Muscle layer of colon (tissue), 2 donors: ENCODE data around the gene GOLM1.
"Not testable (repeated sequence)": the region's sequence is repeated elsewhere in the genome, so short reads cannot be mapped to it uniquely, and the experiment has no call there.

Experiments
- H3K27ac ChIP-seq: one replicate; pipeline ENCODE4 v1.7.0; 2013; ENCODE audit warnings: low read depth, mild to moderate bottlenecking, low read length, moderate library complexity
- H3K27me3 ChIP-seq, 2 donors: one replicate each; pipeline ENCODE4 v1.7.0; 2013; ENCODE audit warnings: low read length in 2 of 2, mild to moderate bottlenecking in 2 of 2; ENCODE audit not compliant: insufficient read depth in 2 of 2, control insufficient read depth in 1 of 2
- H3K36me3 ChIP-seq: one replicate; pipeline ENCODE4 v1.7.0; 2013; ENCODE audit warnings: mild to moderate bottlenecking, low read length; ENCODE audit not compliant: insufficient read depth
- H3K4me1 ChIP-seq: one replicate; pipeline ENCODE4 v1.7.0; 2013; ENCODE audit warnings: mild to moderate bottlenecking, low read length; ENCODE audit not compliant: insufficient read depth
- H3K4me3 ChIP-seq, 2 donors: one replicate each; pipeline ENCODE4 v1.7.0; 2013; ENCODE audit warnings: low read length in 2 of 2, low read depth in 1 of 2, mild to moderate bottlenecking in 1 of 2, moderate library complexity in 1 of 2
- H3K9ac ChIP-seq: one replicate; pipeline ENCODE4 v1.7.0; 2013; ENCODE audit warnings: low read length
- H3K9me3 ChIP-seq: one replicate; pipeline ENCODE4 v1.7.0; 2013; ENCODE audit warnings: mild to moderate bottlenecking, low read length
- donor health status: abdominal sarcoma.
- donor health status: Adenocarcinoma of cecum.

GOLM1 gene, protein sequence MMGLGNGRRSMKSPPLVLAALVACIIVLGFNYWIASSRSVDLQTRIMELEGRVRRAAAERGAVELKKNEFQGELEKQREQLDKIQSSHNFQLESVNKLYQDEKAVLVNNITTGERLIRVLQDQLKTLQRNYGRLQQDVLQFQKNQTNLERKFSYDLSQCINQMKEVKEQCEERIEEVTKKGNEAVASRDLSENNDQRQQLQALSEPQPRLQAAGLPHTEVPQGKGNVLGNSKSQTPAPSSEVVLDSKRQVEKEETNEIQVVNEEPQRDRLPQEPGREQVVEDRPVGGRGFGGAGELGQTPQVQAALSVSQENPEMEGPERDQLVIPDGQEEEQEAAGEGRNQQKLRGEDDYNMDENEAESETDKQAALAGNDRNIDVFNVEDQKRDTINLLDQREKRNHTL

DNA sequence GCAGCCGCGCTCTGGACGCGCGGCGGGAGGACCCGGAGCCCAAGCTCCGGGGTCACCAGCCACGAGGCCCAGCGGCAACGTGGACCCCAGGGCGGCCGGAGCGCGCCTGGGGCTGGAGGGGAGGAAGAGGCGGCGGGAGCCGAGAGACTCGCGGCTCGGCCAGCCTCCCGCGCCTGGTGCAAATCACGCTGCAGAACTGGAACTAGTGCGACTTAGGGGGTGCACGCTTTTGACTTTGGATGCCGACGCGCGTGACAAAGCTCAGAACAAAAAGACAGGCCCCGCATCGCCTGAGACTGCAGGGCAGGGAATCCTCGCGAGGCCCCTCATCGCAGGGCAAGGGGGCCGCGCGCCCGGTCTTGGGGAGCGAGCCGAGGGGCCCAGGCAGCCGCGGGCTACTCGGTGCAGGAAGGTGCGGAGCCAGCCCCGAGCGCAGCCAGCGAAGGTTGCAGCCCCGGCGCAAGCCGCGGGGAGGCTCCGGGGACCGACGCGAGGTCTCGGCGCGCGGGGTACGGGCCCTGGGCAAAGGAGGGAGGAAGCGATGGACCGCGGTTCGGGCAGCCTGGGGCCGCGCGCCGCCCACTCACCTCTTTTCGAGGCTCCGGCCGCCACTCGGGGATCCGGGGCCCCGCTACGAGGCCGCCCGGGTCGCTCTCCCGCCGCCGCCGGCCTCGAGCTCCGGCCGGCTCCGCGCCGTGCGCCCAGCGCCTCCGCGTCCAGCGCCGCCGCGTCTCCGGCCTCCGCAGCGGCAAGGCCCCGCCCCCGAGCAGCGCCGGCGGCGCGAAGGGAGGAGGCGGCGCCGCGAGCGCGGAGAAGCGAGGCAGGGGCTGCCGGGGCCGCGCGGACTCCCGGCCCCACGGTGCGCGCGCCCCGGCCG is at the start of gene GOLM1:
Gene GOLM1, minus strand, starts transcription at position 735 of the 877 bp plus-strand sequence. CDS start 20,238 bp downstream, outside the sequence.
- no peaks in the 10 kb centered on the region for H3K36me3 ChIP-seq
- H3K27ac ChIP-seq: peak within 1 kb of the TSS; percentile 65
- peaks cover 11% of the 10 kb centered on the region for H3K4me1 ChIP-seq
- no peaks in the 10 kb centered on the region for H3K9me3 ChIP-seq
- no peak within 1 kb of the TSS for H3K9ac ChIP-seq
- peak within 1 kb of the TSS; percentile 65 to 68 for H3K4me3 ChIP-seq
- H3K27me3 ChIP-seq: no peaks in the 10 kb centered on the region

DNA sequence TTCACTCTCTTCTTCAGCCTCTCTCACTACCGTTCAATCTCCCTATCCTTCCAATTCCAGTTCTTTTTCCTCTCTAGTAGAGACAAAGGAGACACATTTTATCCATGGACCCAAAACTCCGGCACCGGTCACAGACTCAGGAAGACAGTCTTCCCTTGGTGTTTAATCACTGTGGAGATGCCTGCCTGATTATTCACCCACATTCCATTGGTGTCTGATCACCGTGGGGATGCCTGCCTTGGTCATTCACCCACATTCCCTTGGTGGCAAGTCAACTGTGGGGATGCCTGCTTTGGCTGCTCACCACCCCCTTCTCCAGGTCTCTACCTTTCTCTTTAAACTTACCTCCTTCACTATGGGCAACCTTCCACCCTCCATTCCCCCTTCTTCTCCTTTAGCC is 47.3 kb upstream of the GOLM1 start:
- not testable (repeated sequence) for H3K9ac ChIP-seq, H3K9me3 ChIP-seq, H3K27ac ChIP-seq, H3K36me3 ChIP-seq, H3K27me3 ChIP-seq, H3K4me1 ChIP-seq, H3K4me3 ChIP-seq

DNA sequence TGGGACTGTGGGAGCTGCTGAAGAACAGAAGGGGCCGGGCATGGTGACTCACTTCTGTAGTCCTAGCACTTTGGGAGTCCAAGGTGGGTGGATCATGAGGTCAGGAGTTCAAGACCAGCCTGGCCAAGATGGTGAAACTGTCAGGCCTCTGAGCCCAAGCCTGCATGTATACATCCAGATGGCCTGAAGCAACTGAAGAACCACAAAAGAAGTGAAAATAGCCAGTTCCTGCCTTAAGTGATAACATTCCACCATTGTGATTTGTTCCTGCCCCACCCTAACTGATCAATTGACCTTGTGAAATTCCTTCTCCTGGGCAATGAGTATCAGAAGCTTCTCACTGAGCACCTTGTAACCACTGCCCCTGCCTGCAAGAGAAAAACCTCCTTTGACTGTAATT is 46.6 kb upstream of the GOLM1 start:
- H3K36me3 ChIP-seq, H3K4me3 ChIP-seq, H3K27me3 ChIP-seq, H3K9me3 ChIP-seq, H3K27ac ChIP-seq, H3K9ac ChIP-seq, H3K4me1 ChIP-seq: not testable (repeated sequence)

DNA sequence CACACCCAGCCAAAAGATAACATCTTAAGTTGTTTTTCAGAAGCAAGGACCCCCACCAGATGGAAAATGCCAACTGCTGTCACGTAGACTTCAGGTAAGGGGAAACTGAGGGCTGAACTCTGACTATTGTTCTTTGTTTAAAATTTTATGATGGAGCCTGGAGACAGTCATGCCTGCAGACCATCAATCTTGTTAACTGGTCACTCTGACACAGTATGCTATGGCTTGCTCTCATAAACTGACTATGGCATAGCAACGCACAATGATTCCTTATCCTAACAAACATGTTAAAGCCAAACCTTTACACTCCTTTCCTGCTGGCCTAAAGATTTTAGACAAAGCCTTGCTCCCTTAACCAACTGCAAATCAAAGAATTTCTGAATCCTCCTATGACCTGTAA is 43.6 kb upstream of the GOLM1 start:
- H3K9ac ChIP-seq: no peak overlapping the region
- no peaks in the 10 kb centered on the region for H3K27me3 ChIP-seq
- H3K4me1 ChIP-seq: no peaks in the 10 kb centered on the region
- H3K4me3 ChIP-seq: no peak overlapping the region
- no peaks in the 10 kb centered on the region for H3K9me3 ChIP-seq
- no peak overlapping the region for H3K27ac ChIP-seq
- no peaks in the 10 kb centered on the region for H3K36me3 ChIP-seq

DNA sequence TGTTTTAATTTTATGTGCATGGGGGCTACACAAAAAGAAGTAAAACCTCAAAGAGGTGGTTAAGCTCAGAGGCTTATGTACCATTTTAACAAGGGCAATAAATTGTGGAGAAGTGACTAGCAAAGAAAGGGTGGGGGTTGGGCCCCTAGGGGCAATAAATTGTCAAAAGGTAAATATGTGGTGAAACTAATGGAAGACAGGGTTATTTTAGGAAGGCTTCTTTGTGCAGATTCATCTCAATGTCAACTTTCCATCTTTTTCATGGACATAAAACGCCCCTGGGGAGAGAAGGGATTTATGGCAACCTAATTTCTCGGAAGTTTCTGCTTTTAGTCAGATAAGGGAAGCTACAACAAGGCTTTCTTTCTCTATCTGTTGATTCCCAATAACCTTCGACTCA is 42.5 kb upstream of the GOLM1 start:
- no peaks in the 10 kb centered on the region for H3K4me1 ChIP-seq

DNA sequence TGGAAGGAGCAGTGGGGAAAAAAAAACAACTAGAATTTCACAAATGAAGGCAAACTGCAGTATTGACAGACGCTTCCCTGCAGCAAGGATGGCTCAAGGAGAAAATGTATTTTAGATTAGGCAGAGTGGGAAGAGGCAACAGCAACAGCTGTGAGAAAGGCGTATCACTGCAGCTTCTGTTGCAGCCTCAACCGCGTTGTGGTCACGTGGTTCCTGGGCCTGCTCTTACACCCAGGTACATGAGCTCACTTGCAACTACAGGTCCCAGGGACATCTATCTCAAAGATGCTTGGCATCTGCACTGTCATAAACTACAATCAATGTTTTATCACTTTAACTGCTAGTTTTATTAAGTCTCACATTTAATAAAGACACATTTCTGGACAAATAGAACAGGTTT is 36.0 kb upstream of the GOLM1 start:
- H3K4me1 ChIP-seq: no peaks in the 10 kb centered on the region
- no peak overlapping the region for H3K9ac ChIP-seq
- no peaks in the 10 kb centered on the region for H3K36me3 ChIP-seq
- H3K9me3 ChIP-seq: no peaks in the 10 kb centered on the region
- no peaks in the 10 kb centered on the region for H3K27me3 ChIP-seq
- no peak overlapping the region for H3K27ac ChIP-seq
- no peak overlapping the region for H3K4me3 ChIP-seq

More for the DNA sequence above, 42.5 kb upstream of the GOLM1 start:
- Histone ChIP-seq H3K27ac (no peak overlapping the region), H3K27me3 (no peaks in the 10 kb centered on the region), H3K9me3 (no peaks in the 10 kb centered on the region), H3K4me3 (no peak overlapping the region), H3K36me3 (no peaks in the 10 kb centered on the region), H3K9ac (no peak overlapping the region)

DNA sequence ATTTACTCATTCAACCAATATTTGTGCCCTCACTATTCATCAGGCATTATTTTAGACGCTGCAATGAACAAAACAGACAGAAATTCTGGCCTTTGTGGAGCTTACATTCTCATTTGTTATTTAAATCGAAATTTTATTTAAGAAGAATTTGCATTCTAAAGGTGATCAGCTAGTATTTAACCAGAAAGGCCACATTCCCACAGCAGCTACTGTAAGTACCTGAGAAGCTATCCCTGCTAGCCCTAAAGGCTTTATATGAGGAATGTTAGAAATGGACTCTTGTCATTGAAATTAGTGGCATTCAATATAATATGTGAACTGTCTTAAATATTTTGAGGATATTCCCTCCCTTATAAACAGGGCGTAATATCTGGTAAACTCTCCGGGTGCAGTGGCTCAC is 35.0 kb upstream of the GOLM1 start:
- Histone ChIP-seq H3K27ac (no peak overlapping the region), H3K9me3 (no peaks in the 10 kb centered on the region), H3K4me3 (no peak overlapping the region), H3K9ac (no peak overlapping the region), H3K36me3 (no peaks in the 10 kb centered on the region), H3K4me1 (no peaks in the 10 kb centered on the region), H3K27me3 (no peaks in the 10 kb centered on the region)

DNA sequence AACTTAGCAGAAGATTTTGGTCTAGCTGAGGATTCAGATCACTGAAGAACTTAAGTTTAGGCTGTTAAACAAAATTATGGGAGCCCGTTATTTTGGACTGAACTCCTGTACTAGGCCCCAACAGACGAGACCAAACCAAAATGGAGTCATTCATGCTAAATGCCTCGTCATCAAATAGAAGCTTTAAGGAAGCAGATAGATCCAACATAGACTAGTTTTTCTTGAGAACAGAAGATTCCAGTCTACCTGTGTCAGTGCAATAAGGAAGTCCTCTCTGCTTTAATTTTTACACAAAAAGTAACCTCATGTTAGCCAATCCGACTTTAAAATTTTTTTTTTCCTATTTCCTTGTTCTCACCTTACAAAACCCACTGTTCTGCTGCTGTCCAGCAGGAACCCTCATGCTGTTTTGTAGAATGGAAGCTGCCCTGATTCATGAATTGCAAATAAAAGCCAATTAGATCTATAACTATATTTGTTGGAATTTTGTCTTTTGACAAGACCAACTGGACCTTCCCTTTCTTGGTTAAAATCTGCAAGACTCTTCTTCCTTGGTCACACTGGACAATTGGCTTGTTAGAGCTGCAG is 29.0 kb upstream of the GOLM1 start:
- H3K36me3 ChIP-seq: no peaks in the 10 kb centered on the region
- no peak overlapping the region for H3K27ac ChIP-seq
- H3K9me3 ChIP-seq: no peaks in the 10 kb centered on the region
- no peak overlapping the region for H3K4me3 ChIP-seq
- H3K27me3 ChIP-seq: no peaks in the 10 kb centered on the region
- no peak overlapping the region for H3K9ac ChIP-seq
- peaks cover 12% of the 10 kb centered on the region for H3K4me1 ChIP-seq

DNA sequence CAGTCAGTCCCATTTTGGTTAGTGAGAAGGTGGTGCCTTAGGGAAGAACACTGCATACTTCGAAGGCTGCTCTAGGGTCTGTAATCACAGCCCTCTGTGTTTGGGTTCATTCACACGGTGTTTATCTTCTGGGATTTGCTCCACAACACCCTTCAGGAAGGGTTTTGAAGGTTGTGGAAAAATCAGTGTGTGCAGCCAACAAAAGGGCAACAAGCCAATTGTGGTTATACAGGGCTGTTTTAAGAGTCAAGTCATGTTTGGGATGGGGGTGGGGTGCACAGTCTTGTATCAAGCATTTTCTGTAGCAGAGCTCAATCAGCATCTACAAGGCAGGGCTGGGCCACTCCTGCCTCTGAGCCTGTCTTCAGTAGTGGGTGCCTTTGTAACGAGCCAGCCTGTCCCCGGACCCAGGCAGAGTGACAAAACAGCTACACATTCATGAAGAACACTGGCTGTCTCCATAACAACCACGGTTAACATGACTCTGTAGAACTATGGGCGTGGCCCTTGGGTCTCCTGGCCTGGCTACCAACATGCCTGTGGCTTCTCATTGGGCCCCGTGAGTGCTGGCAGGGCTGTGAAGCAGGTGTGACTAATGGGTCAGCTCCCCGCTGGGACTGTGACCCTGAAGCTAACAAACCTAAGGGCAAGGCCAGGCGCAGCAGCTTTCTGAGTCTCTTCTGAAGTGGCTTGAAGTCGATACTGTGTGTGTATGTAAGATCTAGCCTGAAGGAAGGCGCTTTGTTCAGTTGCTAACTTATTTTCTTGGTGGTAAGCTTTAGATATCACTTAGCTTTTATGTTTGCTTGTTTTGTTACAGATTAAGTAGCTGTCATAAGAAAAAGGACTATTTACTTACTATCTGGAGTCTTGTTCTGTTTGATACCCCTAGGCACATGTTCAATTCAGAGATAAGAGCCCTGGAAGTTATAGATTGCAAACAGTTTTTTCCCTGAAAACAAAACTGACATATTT is 27.9 kb upstream of the GOLM1 start:
- H3K4me1 ChIP-seq: peaks cover 12% of the 10 kb centered on the region
- H3K36me3 ChIP-seq: no peaks in the 10 kb centered on the region
- H3K9me3 ChIP-seq: no peaks in the 10 kb centered on the region
- H3K4me3 ChIP-seq: no peak overlapping the region
- no peak overlapping the region for H3K9ac ChIP-seq
- H3K27ac ChIP-seq: no peak overlapping the region
- H3K27me3 ChIP-seq: no peaks in the 10 kb centered on the region

DNA sequence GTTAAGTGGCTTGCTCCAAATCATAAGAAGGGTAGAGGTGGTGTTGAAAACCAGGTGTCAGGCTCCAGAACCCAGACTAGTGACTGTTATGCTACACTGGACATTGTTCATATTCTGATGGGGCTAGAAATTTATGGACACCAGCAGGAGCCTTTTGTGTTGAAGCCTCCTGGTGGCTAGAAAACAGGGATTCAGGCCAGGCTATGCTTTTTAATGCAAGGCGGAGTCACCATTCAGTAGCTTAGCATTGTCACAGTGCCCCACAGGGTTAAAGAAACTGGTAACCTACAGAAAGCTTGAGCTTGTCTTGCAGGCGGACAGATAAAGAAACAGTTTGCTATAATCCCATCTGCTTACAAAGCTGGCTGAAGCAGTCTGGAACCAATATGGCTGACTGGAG is 23.0 kb upstream of the GOLM1 start:
- Histone ChIP-seq H3K4me3 (no peak overlapping the region), H3K4me1 (peaks cover 9% of the 10 kb centered on the region), H3K27me3 (no peaks in the 10 kb centered on the region), H3K27ac (no peak overlapping the region), H3K36me3 (no peaks in the 10 kb centered on the region), H3K9ac (no peak overlapping the region), H3K9me3 (no peaks in the 10 kb centered on the region)
